ENCODE measurements around the gene MAN1A2.
A peak's percentile ranks its signal among the peaks of the same experiment; 100 is the strongest.
"Not testable (repeated sequence)": the region's sequence is repeated elsewhere in the genome, so short reads cannot be mapped to it uniquely, and the experiment has no call there.

Gene MAN1A2

GRCh38 chr1:117367046-117368025, at the start of gene MAN1A2:
Gene MAN1A2 (plus strand): TSS chr1:117367449. CDS start chr1:117368184, 735 bp downstream.
- H3K27ac ChIP-seq: peak within 1 kb of the TSS; percentile 90 to 100 (median 98)
- H3K4me3 ChIP-seq: peak within 1 kb of the TSS; percentile 56 to 97 (median 84)

GRCh38 chr1:117318011-117318410, 49.2 kb upstream of the MAN1A2 start:
- no peak overlapping the region for H3K4me3 ChIP-seq
- no peak overlapping the region for H3K27ac ChIP-seq

DNA sequence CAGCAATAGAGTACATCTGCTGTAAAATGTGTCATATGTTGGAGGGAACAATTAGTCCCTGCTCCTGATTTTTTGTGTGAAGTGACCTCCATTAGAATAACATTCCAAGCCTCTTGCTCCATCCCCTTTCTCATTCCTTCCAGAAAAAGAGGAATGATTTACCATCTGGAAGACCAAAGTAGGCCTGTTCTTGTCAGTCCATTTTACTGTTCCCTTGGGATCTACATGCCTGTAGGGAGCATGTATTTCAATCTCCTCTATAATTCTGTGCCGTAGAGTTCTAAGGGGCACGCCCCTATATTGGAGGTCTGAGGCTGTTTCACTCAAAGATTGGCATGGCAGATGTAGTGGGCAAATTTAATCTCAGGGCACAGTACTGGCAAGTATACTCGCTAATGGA, 48.8 kb upstream of the MAN1A2 start:
- Histone ChIP-seq H3K27ac (no peak overlapping the region), H3K4me3 (no peak overlapping the region)

DNA sequence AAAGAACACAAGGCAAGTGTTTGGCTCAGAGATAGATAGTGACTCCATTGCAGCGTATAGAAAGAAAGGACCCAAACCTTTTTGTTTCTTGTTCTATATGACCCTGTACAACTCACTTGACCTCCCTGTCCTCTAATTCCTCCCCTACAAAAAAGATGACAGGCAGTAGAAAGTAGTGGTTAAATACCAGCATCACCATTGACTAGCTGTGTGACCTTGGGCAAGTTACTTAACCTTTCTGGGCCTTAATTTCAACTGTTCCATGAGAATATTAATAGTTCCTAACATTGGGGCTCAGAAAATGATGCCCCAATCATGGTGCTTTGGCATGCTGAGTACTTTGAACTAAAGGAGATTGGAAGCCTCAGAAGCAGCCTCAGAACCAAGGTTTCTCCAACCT, 46.7 kb upstream of the MAN1A2 start:
- Histone ChIP-seq H3K4me3 (no peak overlapping the region), H3K27ac (no peak overlapping the region)

- Histone ChIP-seq H3K4me3 (no peak overlapping the region), H3K27ac (no peak overlapping the region)
Observed at GRCh38 chr1:117321680-117322609, 45.3 kb upstream of the MAN1A2 start.

DNA sequence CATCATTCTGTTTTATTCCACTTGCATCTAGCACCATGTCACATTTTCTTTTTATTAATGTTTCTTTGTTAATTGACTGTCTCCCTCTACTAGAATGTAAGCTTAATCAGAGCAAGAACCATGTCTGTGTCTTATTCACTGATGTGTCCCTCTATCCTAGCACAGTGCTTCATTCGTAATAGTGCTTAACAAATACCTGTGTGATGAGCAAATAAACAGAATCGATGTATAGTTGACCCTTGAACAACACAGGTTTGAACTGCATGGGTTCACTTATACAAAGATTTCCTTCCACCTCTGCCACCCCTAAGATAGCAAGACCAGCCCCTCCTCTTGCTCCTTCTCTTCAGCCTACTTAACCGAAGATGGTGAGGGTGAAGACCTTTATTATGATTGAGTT, 42.9 kb upstream of the MAN1A2 start:
- Histone ChIP-seq H3K4me3 (no peak overlapping the region), H3K27ac (no peak overlapping the region)

DNA sequence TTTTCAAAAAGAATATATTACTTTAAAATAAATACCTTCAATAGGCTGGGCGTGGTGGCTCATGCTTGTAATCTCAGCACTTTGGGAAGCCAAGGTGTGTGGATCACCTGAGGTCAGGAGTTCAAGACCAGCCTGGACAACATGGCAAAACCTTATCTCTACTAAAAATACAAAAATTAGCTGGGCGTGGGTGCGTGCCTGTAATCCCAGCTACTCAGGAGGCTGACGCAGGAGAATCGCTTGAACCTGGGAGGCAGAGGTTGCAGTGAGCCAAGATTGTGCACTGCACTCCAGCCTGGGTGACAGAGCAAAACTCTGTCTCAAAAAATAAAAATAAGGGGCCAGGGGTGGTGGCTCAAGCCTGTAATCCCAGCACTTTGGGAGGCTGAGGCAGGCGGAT, 41.2 kb upstream of the MAN1A2 start:
- not testable (repeated sequence) for H3K27ac ChIP-seq

DNA sequence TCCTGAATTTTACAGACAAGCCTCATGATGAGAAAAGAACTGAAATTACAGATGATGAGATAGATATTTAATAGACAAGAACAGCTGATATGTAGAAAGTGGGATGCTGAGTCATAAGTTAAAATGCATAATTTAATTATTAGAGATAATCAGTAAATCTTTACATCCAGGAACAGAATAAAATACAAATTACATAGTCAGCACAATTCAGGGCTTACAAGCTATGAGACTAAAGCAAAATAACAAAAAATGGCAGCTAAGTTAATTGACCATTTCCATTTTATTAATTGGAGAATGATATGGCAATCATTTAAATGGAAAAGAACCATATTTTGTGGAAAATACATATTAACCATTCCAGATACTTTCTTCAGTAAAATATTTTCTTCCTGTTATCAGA, 40.2 kb upstream of the MAN1A2 start:
- Histone ChIP-seq H3K4me3 (no peak overlapping the region), H3K27ac (no peak overlapping the region)

More for the DNA sequence above, 41.2 kb upstream of the MAN1A2 start:
- H3K4me3 ChIP-seq: not testable (repeated sequence)

DNA sequence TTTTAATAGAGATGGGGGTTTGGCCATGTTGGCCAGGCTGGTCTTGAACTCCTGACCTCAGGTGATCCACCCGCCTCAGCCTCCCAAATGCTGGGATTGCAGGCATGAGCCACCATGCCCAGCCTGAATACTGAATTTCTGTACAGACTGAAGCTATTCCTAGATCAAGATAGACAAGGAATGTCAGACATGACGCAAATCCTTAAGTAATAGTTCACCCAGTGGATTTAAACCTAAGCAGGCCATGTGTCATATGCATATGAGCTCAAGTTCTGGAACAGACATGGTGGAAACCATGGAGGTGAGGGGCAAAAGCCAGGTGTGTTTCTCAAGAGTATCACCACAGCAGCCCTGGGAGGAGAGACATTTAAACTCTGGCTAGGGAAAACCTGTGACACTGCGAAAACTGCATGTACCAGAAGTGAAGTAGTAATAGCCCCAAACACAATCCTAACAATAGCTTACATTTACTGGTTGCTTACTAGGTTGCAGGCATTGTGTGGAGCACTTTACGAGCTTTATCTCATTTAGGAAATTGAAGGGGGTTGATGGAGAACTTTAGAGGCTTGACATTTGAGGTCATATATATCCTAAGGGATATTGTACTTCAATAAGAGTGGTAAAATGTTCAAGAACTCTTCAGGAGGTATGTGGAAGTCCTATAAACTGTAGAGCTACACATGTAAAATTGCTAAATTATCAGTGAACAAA, 31.7 kb upstream of the MAN1A2 start:
- Histone ChIP-seq H3K4me3 (no peak overlapping the region), H3K27ac (no peak overlapping the region)

DNA sequence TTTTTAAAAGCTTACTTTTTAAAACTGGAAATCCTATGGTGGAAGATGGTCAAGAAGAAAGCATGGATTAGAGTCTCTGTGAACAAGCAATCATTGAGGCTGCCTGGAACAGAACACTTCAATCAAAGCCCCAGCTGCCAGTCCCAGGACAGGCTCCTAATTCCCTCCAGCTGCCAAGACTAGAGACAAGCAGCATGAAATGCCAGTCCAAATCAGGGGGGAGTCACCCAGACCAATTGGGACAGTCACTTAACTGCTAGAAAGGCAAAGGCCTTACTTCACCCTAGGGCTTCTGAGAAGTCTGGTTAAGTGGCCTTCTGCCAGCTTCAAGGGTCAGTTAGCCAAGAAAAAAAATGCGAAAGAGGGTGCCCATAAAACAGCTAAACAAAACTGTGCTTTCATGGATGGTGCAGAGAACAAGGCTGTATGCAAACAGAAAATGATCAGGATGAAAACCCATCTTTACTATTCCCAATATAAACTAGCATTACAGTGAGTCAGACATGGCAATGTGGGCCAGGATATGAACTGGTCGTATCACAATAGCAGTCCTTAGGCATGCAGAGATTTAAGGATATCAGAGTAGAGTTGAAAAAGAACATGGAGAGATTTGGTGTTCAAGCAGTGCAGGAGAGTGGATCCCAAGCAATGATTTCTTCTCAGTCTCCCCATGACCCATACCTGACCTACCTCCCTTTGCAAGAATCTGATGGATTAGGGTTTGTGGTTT, 31.0 kb upstream of the MAN1A2 start:
- Histone ChIP-seq H3K27ac (no peak overlapping the region), H3K4me3 (no peak overlapping the region)

- H3K27ac ChIP-seq: no peak overlapping the region
- no peak overlapping the region for H3K4me3 ChIP-seq
Observed at GRCh38 chr1:117339866-117340700, 27.2 kb upstream of the MAN1A2 start.

GRCh38 chr1:117341123-117341522, 26.1 kb upstream of the MAN1A2 start:
- H3K27ac ChIP-seq: no peak overlapping the region
- H3K4me3 ChIP-seq: no peak overlapping the region

DNA sequence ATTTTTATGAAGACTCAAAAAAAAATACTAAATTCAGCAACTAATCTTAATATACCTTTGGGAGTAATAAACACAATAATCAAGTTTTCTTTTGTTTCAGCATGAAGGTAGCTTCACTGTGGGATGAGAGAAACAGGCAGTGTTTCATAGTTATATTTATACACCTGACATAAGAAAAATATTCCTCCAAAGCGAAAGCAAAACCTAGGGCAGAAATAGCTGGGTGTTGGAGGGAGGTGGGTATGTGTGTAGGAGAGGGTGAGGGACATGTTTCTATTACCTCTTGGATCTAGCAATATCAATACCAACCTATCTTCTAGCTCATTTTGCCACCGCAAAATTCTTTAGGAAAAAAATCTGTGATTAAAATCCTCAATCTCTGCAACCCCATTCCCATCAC, 24.9 kb upstream of the MAN1A2 start:
- peak overlapping the region in 1 of 21 experiments; percentile 4 for H3K27ac ChIP-seq
- H3K4me3 ChIP-seq: no peak overlapping the region

- no peak overlapping the region for H3K4me3 ChIP-seq
- no peak overlapping the region for H3K27ac ChIP-seq
Observed at GRCh38 chr1:117346206-117346928, 20.9 kb upstream of the MAN1A2 start.

DNA sequence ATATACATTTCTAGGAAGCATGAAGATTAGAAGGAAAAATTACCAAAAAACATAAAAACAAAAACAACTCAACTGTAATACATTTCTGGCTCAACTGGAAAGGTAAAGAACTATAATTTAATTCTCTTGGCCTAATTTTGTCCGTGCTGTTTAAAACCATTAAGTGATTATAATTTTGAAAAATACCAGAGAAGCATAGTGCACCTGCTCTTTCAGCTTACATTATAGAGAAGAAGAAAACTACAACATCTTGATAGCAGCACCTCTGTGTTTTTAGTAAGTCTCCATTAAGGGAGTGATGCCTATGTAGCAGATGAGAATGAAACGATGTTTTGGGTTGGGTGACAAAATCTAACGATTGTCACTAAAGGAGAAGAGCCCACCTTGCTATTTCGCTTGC, 19.3 kb upstream of the MAN1A2 start:
- no peak overlapping the region for H3K4me3 ChIP-seq

GRCh38 chr1:117352695-117353094, 14.6 kb upstream of the MAN1A2 start:
- not testable (repeated sequence) for H3K4me3 ChIP-seq, H3K27ac ChIP-seq

More for the DNA sequence above, 19.3 kb upstream of the MAN1A2 start:
- H3K27ac ChIP-seq: no peak overlapping the region

DNA sequence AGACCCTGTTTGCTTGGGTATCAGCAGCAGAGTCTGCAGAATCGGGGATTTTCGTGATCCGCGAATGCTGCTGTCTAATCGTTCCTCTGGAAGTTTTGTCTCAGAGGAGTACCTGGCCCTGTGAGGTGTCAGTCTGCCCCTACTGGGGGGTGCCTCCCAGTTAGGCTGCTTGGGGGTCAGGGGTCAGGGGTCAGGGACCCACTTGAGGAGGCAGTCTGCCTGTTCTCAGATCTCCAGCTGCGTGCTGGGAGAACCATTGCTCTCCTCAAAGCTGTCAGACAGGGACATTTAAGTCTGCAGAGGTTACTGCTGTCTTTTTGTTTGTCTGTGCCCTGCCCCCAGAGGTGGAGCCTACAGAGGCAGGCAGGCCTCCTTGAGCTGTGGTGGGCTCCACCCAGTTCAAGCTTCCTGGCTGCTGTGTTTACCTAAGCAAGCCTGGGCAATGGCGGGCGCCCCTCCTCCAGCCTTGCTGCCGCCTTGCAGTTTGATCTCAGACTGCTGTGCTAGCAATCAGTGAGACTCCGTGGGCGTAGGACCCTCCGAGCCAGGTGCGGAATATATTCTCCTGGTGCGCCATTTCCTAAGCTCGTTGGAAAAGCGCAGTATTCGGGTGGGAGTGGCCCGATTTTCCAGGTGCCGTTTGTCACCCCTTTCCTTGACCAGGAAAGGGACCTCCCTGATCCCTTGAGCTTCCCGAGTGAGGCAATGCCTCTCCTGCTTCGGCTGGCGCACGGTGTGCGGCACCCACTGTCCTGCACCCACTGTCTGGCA, 9.2 kb upstream of the MAN1A2 start:
- peak overlapping the region in 15 of 21 experiments; percentile 16 to 84 (median 69) for H3K27ac ChIP-seq
- H3K4me3 ChIP-seq: peak overlapping the region in 4 of 7 experiments; percentile 14 to 36 (median 24)
